Fibroblast of lung (primary cell): Measurements from ENCODE around the gene MYD88.

Experiments used
- CTCF ChIP-seq, 2 donors: IDR thresholded peaks in 1 of 2; conservative IDR thresholded peaks in 1 of 2; 1 replicate in 1 of 2; 2 replicates in 1 of 2; pipeline ENCODE4 v1.5.1; 2011 to 2012; ENCODE audit warnings: low read length in 2 of 2, control low read depth in 1 of 2, inconsistent platforms in 1 of 2, low read depth in 1 of 2, mild to moderate bottlenecking in 1 of 2
- EZH2 ChIP-seq: IDR thresholded peaks from 2 replicates; pipeline ENCODE4 v1.5.1; 2012; ENCODE audit warnings: low read length, control low read depth, mild to moderate bottlenecking; ENCODE audit errors: missing control alignments

DNA sequence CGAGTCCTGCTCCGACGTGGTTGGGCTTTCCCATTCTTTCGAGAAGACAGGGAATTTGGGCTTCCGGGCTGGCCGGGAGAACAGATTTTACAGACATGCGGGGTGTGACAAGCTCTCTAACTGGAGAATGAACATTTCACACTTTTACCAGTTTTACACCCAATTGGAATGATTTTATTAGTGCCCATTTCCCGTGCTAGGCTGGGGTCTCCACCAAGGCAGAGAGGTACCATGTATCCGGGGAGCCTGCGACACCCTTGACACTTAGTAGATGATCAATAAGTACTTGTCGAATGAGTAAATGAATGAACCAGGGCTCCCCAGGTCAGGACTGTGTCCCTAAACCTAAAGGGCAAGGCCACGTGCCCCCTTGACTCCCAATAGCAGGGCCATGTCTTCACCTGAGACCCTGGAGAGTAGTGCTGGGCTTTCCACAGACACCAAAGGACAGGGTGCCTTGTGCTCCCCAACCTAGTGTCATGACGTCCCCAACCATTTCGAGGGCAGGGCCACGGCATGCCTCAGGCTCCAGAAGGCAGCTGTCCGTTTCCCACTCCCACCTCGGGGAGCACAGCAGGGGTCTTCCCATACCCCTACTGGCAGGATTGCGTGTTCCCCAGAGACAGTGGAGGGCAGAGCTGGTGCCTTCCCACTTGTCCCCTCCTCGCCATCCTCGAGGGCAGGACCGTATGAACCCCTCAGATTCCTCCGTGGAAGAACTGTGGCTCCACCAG is 679 bp upstream of the MYD88 start:
- TF ChIP-seq CTCF (conservative IDR thresholded peaks at IDR 0.05 in 1 of 2, IDR thresholded peaks at IDR 0.05 in 1 of 2; ENCODE audit: low read depth in 1 of 2, low read length in 2 of 2) (no peak), EZH2 (no peak)
